GM12878 (cell line): ENCODE measurements around the gene HS6ST3.

Experiments used
- BCL11A ChIP-seq: IDR thresholded peaks from 2 replicates; pipeline ENCODE4 v1.6.1; 2011; ENCODE audit warnings: low read depth, low read length
- CHD1 ChIP-seq: IDR thresholded peaks from 2 replicates; pipeline ENCODE4 v1.6.1; 2012; ENCODE audit warnings: low read depth, low read length, improper control_type of control experiment
- CHD2 ChIP-seq: IDR thresholded peaks from 2 replicates; pipeline ENCODE4 v1.6.1; 2011; ENCODE audit warnings: low read depth, low read length, improper control_type of control experiment, borderline replicate concordance
- CHD4 ChIP-seq: fragments of 200-600 bp; sonication (generic); IDR thresholded peaks from 2 replicates; pipeline ENCODE4 v1.6.1; 2016; ENCODE audit warnings: mild to moderate bottlenecking
- CTCF ChIP-seq, 3 experiments: IDR thresholded peaks in 2 of 3; conservative IDR thresholded peaks in 1 of 3; 2 replicates each; pipeline ENCODE4 v1.5.1; 2011; ENCODE audit warnings: low read depth in 3 of 3, low read length in 3 of 3, mild to moderate bottlenecking in 3 of 3, control low read depth in 2 of 3, moderate library complexity in 2 of 3, inconsistent platforms in 1 of 3, mixed read lengths in 1 of 3; ENCODE audit not compliant: control insufficient read depth in 2 of 3, insufficient read depth in 1 of 3; ENCODE audit errors: extremely low read depth in 1 of 3
- E2F4 ChIP-seq: IDR thresholded peaks from 2 replicates; pipeline ENCODE4 v1.6.1; 2012; ENCODE audit warnings: low read depth, low read length, improper control_type of control experiment
- GABPA ChIP-seq: IDR thresholded peaks from 2 replicates; pipeline ENCODE4 v1.6.1; 2014; ENCODE audit warnings: antibody characterized with exemption, low read depth, mild to moderate bottlenecking, inconsistent platforms
- MYC ChIP-seq: IDR thresholded peaks from 2 replicates; pipeline ENCODE4 v1.6.1; 2011; ENCODE audit warnings: mild to moderate bottlenecking, low read length, moderate library complexity, inconsistent platforms; ENCODE audit not compliant: insufficient read depth, insufficient replicate concordance, insufficient read length, severe bottlenecking
- PML ChIP-seq: IDR thresholded peaks from 2 replicates; pipeline ENCODE4 v1.6.1; 2012; ENCODE audit warnings: low read length, inconsistent platforms
- POLR2A ChIP-seq: IDR thresholded peaks from 2 replicates; pipeline ENCODE4 v1.6.1; 2011; ENCODE audit warnings: low read depth, mild to moderate bottlenecking, low read length
- POLR2AphosphoS2 ChIP-seq: IDR thresholded peaks from 2 replicates; pipeline ENCODE4 v1.6.1; 2011; ENCODE audit warnings: low read depth, mild to moderate bottlenecking, low read length, improper control_type of control experiment, moderate library complexity
- RAD21 ChIP-seq: IDR thresholded peaks from 2 replicates; pipeline ENCODE4 v1.6.1; 2011; ENCODE audit warnings: mild to moderate bottlenecking, low read depth, low read length, moderate library complexity; ENCODE audit not compliant: insufficient read depth
- SMC3 ChIP-seq: IDR thresholded peaks from 2 replicates; pipeline ENCODE4 v1.6.1; 2011; ENCODE audit warnings: low read length, improper control_type of control experiment, borderline replicate concordance
- ZNF24 ChIP-seq: fragments of 450-650 bp; IDR thresholded peaks from 2 replicates; pipeline ENCODE4 v1.6.1; 2017; ENCODE audit warnings: antibody characterized with exemption, mild to moderate bottlenecking

GRCh38 chr13:96428911-96429310, 339.0 kb downstream of the HS6ST3 start:
- TF ChIP-seq SMC3 (no peak), BCL11A (no peak), CHD2 (no peak), CTCF (IDR thresholded peaks at IDR 0.05 in 2 of 3, conservative IDR thresholded peaks at IDR 0.05 in 1 of 3; ENCODE audit: control insufficient read depth in 2 of 3, extremely low read depth in 1 of 3, insufficient read depth in 1 of 3, low read depth in 3 of 3, low read length in 3 of 3) (no peak), POLR2A (no peak), ZNF24 (no peak), GABPA (no peak), POLR2AphosphoS2 (no peak), CHD1 (no peak), MYC (no peak), PML (no peak), E2F4 (no peak), RAD21 (no peak), CHD4 (no peak)
